NB4 (cell line): ENCODE results near the gene PTGS1.

ENCODE experiments used
- DNase-seq: peaks from one replicate; pipeline ENCODE4 v3.0.0; 2010; ENCODE audit warnings: low read depth
- H3K4me3 ChIP-seq: one replicate; pipeline ENCODE4 v1.5.1; 2011; ENCODE audit warnings: mild to moderate bottlenecking, low read depth, low read length, moderate library complexity
- MYC ChIP-seq: IDR thresholded peaks from 2 replicates; pipeline ENCODE4 v1.6.1; 2011; ENCODE audit warnings: low read depth, low read length
- POLR2A ChIP-seq: IDR thresholded peaks from 2 replicates; pipeline ENCODE4 v1.6.1; 2011; ENCODE audit warnings: mild to moderate bottlenecking; ENCODE audit not compliant: insufficient read length; ENCODE audit errors: extremely low read depth
- TF ChIP-seq, protein P1 (sequence below): IDR thresholded peaks from 2 replicates; pipeline ENCODE4 v1.6.1; 2011; ENCODE audit warnings: low read depth, low read length
- TF ChIP-seq, protein P2 (sequence below): IDR thresholded peaks from one replicate; pipeline ENCODE4 v1.5.1; 2012; ENCODE audit warnings: low read depth, low read length

Gene PTGS1

DNA sequence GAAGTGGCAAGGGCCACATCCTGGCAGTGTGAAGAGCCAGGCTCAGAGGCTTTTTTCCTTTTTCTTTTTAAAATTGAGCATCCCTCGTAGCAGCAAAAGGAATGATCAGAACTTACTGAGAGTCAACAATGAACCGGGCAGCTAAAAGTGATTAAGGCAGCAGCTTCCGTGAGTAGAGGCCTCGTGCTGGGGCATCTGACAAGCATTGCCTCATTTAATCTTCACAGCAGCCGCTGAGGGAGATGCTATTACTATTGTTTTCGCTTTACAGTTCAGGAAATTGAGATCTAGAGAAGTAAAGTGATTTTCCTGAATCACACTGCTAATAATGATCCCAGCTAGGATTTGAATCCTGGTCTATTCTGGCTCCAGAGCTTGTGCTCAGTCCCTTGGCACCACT lies 30.7 kb upstream of the PTGS1 start:
- H3K4me3 ChIP-seq, result no peak overlapping the region
- TF ChIP-seq POLR2A (no peak), MYC (no peak)
- TF ChIP-seq, protein P1, sequence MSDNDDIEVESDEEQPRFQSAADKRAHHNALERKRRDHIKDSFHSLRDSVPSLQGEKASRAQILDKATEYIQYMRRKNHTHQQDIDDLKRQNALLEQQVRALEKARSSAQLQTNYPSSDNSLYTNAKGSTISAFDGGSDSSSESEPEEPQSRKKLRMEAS, result no peak
- TF ChIP-seq, protein P2, sequence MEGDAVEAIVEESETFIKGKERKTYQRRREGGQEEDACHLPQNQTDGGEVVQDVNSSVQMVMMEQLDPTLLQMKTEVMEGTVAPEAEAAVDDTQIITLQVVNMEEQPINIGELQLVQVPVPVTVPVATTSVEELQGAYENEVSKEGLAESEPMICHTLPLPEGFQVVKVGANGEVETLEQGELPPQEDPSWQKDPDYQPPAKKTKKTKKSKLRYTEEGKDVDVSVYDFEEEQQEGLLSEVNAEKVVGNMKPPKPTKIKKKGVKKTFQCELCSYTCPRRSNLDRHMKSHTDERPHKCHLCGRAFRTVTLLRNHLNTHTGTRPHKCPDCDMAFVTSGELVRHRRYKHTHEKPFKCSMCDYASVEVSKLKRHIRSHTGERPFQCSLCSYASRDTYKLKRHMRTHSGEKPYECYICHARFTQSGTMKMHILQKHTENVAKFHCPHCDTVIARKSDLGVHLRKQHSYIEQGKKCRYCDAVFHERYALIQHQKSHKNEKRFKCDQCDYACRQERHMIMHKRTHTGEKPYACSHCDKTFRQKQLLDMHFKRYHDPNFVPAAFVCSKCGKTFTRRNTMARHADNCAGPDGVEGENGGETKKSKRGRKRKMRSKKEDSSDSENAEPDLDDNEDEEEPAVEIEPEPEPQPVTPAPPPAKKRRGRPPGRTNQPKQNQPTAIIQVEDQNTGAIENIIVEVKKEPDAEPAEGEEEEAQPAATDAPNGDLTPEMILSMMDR, result no peak
- no peak for DNase-seq

DNA sequence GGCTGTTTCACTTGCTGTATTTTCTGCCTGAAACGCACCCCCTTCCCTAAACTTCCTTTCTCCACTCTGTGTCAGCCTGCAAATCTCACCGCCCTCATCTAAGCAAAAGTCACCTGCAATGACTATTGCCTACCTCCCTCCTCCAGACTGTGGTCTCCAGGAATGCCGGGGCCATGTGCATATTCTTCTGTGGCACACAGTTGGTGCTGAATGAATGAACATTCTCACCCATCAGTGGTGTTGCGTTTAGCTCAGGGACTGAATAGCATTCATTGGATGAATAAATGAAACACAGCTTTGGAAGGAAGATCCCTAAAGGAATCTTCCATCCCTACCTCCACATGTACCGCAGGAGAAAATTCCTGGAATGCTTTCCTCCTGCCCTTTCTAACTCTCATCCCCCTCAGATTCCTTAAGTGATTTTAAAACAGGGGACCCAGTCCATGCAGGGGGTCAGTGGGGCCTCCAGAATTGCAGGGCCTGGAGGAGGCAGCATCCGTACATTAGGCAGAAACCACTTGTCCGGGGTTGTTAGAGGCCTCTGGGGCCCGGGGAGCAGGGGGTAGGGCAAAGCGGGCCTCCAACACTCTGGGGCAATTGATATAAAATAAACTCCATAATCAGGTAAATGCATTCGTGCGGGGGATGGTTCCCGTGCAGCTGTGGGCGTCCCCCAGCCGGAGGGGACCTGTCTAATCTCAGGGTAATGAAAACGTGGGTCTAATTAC lies 28.3 kb upstream of the PTGS1 start:
- DNase-seq, result no peak
- TF ChIP-seq POLR2A (no peak), MYC (no peak)
- TF ChIP-seq, protein P2, result no peak
- TF ChIP-seq, protein P1, result no peak
- H3K4me3 ChIP-seq, result no peak overlapping the region

DNA sequence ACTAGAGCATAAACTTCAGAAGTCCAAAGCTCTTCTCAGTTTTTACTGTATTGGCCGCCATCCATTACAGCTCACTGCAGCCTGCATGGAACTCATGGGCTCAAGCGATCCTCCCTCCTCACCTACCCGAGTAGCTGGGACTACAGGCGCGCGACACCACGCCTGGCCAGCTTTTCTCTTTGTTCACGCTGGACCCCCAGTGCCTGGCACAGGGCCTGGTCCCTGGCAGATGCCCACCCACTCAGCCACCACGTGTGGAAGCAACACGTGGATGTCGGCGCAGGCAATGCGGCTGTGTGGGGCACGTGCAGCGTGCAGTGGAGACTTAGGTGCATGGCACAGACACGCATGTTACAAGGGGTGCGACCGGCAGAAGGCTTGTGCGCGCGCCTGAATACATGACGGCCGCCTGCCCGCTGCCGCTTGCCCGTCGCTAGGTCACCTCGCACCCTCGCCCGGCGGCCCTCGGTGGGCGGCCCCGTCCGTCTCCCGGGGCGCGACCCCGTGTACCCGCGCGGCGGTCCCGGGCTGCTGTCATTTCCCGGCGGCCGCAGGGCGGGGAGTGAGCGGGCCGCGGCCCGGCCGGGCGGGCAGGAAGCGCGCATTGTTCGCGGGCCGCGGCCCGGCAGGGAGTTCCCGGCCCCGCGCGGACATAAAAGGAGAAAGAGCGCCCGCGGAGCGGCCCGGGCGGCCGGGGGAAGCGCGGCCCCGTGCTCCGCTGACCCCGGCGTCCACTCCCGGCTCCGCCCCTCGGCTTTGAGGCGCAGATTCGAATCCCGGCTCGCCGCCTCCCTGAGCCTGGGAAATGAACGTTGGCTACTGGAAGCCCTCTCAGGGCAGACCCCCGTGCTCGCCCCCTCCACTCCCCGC lies 24.1 kb upstream of the PTGS1 start:
- TF ChIP-seq, protein P2, result no peak
- TF ChIP-seq, protein P1, result no peak
- TF ChIP-seq POLR2A (no peak), MYC (no peak)
- DNase-seq, result no peak
- no peak overlapping the region for H3K4me3 ChIP-seq

DNA sequence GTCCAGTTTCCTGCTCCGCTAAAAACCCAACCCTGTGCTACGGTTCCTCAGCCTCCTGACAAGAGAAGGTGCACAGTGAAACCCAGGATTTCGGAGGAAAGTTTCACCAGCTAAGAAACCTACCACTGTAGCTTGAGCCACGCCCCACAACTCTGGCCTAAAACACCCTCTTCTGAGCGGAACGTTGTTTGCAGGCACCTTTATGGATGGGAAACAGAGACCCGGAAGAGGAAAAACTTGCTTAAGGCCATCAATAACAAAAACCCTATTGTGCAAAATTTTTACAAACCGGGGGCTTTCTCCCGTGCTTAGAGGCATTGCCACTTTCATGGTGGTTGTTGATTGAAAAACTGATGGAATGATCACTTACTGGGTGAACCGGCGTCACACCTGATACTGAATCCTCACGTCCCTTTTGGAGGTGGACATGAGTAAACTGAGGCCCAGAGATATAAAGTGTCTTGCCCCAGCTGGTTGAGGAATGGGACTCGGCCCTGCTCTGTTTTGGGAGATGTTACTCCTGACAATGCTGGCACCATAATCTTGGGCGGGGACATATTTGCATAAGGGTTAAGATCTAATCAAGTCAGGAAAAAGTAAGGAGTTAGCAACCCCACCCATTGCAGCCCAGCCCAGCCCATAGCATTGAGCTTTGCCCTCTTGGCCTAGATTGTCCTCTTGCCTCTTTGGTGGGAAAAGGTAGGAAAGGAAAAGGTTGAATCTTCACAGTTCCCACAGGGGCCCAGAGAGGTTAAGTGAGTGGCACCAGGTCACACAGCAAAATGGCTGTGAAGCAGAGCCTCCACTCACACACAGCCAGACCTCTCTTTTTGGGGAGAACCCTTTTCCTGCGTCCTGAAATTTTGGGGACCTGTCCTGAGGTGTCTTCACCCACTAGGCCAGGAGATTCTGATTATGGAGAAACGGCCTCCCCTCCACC lies 23.2 kb upstream of the PTGS1 start:
- DNase-seq, result no peak
- H3K4me3 ChIP-seq, result no peak overlapping the region
- TF ChIP-seq, protein P1, result no peak
- no peak for TF ChIP-seq POLR2A
- TF ChIP-seq, protein P2, result no peak
- no peak for TF ChIP-seq MYC

DNA sequence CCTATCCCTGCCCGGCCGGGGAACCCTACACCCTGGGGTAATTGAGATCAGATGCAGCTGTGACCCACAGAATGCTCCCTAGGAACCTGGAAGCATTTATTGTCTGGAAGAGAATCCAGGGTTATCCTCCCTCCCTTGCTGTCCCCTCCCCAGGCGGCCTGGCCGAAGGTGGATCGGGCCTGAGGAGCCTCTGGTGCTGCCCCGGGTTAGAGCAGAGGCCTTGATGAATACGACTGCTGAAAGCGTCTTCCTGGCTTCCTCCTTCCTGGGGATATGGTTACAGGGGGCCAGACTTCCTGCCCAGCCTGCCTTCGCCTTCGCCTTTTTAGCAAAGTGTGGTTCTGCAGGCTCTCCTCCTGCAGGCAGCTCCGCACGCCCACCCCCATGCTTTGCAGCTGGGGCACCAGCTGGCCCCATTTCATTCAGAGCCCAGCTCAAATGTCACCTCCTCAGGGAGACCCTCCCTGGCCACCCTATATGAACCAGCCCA lies 22.5 kb upstream of the PTGS1 start:
- TF ChIP-seq POLR2A, result no peak
- no peak for TF ChIP-seq MYC
- TF ChIP-seq, protein P1, result no peak
- TF ChIP-seq, protein P2, result no peak
- H3K4me3 ChIP-seq, result no peak overlapping the region
- DNase-seq, result no peak
